ENCODE results near the gene C2CD4B. TPM values are rescaled to one million over a fixed set of nuclear protein-coding genes. Genes with fewer than 3 reads are reported as not detected.

The C2CD4B gene
- total and polyA plus RNA-seq, 2 of the 13 experiments (the other 11 are each of a cell fraction or from before 2014, with no cell fraction given), result not detected

- ATAC-seq (no peak), FAIRE-seq (no peak), DNase-seq (ENCODE audit: low spot score) (no peak)
- BruUV-seq (replicated peaks), result no TSS peak
- H3K4me2 ChIP-seq (ENCODE audit: low read depth, low read length), result no peak overlapping the region
- H4K20me1 ChIP-seq (ENCODE audit: insufficient read depth, low read length), result no peaks in the 10 kb centered on the region
- H3K9me3 ChIP-seq (ENCODE audit: low read length), result no peaks in the 10 kb centered on the region
- CTCF ChIA-PET (ENCODE audit: low intra/inter-chr PET ratio, low total read pairs), result no interaction called here
- H3K9ac ChIP-seq (ENCODE audit: insufficient read depth, low read depth, low read length), result no peak overlapping the region
- H3K36me3 ChIP-seq (replicated peaks in 1 of 2; ENCODE audit: control insufficient read depth in 1 of 2, insufficient read depth in 2 of 2, low read length in 2 of 2), result no peaks in the 10 kb centered on the region
- H3K79me2 ChIP-seq (ENCODE audit: insufficient read depth, low read length), result no peaks in the 10 kb centered on the region
- TF ChIP-seq, protein P1, sequence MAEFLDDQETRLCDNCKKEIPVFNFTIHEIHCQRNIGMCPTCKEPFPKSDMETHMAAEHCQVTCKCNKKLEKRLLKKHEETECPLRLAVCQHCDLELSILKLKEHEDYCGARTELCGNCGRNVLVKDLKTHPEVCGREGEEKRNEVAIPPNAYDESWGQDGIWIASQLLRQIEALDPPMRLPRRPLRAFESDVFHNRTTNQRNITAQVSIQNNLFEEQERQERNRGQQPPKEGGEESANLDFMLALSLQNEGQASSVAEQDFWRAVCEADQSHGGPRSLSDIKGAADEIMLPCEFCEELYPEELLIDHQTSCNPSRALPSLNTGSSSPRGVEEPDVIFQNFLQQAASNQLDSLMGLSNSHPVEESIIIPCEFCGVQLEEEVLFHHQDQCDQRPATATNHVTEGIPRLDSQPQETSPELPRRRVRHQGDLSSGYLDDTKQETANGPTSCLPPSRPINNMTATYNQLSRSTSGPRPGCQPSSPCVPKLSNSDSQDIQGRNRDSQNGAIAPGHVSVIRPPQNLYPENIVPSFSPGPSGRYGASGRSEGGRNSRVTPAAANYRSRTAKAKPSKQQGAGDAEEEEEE (CRISPR knock-in tag; IDR thresholded peaks at IDR 0.05; ENCODE audit: borderline replicate concordance), result no peak
- no peak for TF ChIP-seq DMAP1 (CRISPR knock-in tag; IDR thresholded peaks at IDR 0.05)
- no peak for TF ChIP-seq FUBP1 (CRISPR knock-in tag; IDR thresholded peaks at IDR 0.05; ENCODE audit: borderline replicate concordance)
- no peak for TF ChIP-seq ZSCAN31 (CRISPR knock-in tag; IDR thresholded peaks at IDR 0.05; ENCODE audit: low read depth)
- TF ChIP-seq GTF3A (CRISPR knock-in tag; conservative IDR thresholded peaks at IDR 0.05), result no peak
- TF ChIP-seq ZNF614 (CRISPR knock-in tag; IDR thresholded peaks at IDR 0.05; ENCODE audit: borderline replicate concordance), result no peak
- TF ChIP-seq ZNF256 (CRISPR knock-in tag; conservative IDR thresholded peaks at IDR 0.05), result no peak
- TF ChIP-seq ZNF143 (CRISPR knock-in tag; IDR thresholded peaks at IDR 0.05), result no peak
- H2AFZ ChIP-seq (ENCODE audit: low read length), result no peak overlapping the region
- intact Hi-C loops (cut with micrococcal nuclease; ENCODE audit: unreplicated experiment), result no loop called here
- in situ Hi-C loops (cut with HindIII; ENCODE audit: extremely low pct_ligation_motif_present, low pct_unique_long_range_greater_than_20kb), result no loop called here
- H3K4me1 ChIP-seq (ENCODE audit: insufficient read depth, low read length), result no peaks in the 10 kb centered on the region
- POLR2A ChIA-PET, result no interaction called here
- H3K27me3 ChIP-seq (ENCODE audit: control insufficient read depth in 1 of 2, insufficient read depth in 2 of 2, low read length in 2 of 2), result 0 out of 5 replicates have a peak, but pooled peaks cover 0 to 3% of the 10 kb centered on the region in 2 experiments
- H3K4me3 ChIP-seq (replicated peaks in 1 of 3; ENCODE audit: insufficient read depth in 1 of 3, low read depth in 2 of 3, low read length in 3 of 3), result no peak overlapping the region
- WGBS (ENCODE audit: low lambda C conversion rate), result 10% methylated on average over 2 of the region's 3 CpGs
- H3K27ac ChIP-seq (ENCODE audit: extremely low read length, insufficient read depth, low read length), result no peak overlapping the region
Observed at GRCh38 chr15:62147149-62147548, 17.9 kb downstream of the C2CD4B start.
